Myocyte (in vitro differentiated cells): ENCODE data around the gene CASK. TPM values are rescaled to one million over a fixed set of nuclear protein-coding genes. Genes with fewer than 3 reads are reported as not detected.
"Not testable (repeated sequence)": the region's sequence is repeated elsewhere in the genome, so short reads cannot be mapped to it uniquely, and the experiment has no call there.

ENCODE experiments used
- DNase-seq: peaks from one replicate; pipeline ENCODE4 v3.0.0-alpha.2; 2012; ENCODE audit warnings: low read depth
- total RNA-seq: library from RNA; depleted of rRNA; stranded (reverse); fragments of >200 nt; gene quantifications from 2 replicates; pipeline ENCODE4 v1.2.3, GENCODE V29; 2014

Gene CASK
- total RNA-seq, 1 donor from 2014 or later, result 18.4 TPM

DNA sequence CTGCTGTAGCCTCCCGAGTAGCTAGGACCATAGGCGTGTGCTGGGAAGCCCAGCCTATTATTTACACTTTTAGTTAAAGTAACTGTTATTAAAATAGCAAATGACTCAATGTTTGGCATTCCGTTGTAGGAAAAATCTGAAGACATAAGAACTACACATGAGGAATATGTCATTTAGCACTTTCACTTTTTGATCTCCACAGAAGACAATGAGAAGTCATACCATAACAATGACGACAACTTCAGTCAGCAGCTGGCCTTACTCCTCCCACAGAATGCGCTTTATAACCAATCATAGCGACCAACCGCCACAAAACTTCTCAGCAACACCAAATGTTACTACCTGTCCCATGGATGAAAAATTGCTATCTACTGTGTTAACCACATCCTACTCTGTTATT, 227.9 kb downstream of the CASK start:
- peak; percentile 37 for DNase-seq

GRCh38 chrX:41693024-41693423, 230.3 kb downstream of the CASK start:
- no peak for DNase-seq

GRCh38 chrX:41692162-41692749, 231.1 kb downstream of the CASK start:
- peak; percentile 49 for DNase-seq

- DNase-seq, result no peak
Observed at GRCh38 chrX:41689711-41690110, 233.6 kb downstream of the CASK start.

GRCh38 chrX:41688835-41689234, 234.5 kb downstream of the CASK start, which contains the start of gene GPR34:
Gene GPR34, plus strand, starts transcription at chrX:41688973. Its CDS starts 6,661 bp downstream, at chrX:41695634.
- DNase-seq, result no peak

DNA sequence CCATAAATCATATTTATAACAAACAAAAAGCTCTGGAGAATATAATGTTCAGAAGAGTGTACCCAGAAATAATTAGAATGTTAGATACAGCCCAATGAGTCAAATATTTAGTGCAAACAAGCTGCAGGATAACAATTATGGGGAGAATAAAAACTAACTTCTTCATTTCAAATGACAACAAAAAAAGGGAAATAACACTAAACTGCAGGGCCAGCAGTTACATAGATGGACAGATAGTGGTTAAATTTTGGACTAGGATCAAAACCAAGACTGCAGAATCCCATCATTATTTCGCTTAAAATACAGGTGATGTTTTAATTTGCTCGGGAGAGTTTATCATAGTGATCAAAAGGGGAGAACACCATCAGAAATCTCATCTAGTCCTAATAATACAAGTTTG, 235.2 kb downstream of the CASK start:
- no peak for DNase-seq

DNA sequence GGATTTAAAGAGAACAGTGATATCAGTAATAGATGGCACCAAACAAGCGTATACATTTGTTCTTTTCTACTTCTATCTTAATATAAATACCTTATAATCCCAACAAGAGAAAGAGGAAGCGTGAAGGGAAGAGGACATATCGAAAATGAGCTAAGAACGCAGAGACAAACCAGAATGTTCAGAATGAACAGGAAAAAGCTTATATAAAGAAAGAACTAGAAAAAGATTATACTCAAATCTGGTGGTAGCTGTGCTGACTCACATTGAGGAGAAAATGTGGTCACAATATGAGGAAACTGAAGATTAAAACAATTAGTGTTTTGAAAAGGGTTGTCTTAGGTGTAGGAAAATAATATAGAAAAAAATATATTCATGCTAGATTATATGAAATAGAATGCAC, 236.6 kb downstream of the CASK start:
- no peak for DNase-seq

- no peak for DNase-seq
Observed at GRCh38 chrX:41684940-41685339, 238.4 kb downstream of the CASK start.

DNA sequence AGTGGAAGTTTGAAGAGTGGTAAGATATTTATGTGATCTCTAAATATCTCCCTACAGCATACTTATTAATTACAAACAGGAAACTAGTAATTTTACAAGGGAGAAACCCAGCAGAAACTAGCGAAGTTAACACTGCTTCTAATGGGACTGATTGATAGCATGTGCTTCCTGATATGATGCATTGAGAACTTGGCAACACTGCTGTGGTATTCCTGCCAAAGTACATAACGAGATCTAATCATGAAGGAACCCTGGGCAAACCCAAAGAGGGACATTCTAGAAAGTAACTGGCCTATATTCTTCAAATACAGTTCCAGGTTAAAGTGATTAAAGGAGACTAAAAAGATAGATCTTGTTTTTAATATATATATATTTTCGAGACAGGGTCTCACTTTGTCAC, 239.2 kb downstream of the CASK start:
- no peak for DNase-seq

DNA sequence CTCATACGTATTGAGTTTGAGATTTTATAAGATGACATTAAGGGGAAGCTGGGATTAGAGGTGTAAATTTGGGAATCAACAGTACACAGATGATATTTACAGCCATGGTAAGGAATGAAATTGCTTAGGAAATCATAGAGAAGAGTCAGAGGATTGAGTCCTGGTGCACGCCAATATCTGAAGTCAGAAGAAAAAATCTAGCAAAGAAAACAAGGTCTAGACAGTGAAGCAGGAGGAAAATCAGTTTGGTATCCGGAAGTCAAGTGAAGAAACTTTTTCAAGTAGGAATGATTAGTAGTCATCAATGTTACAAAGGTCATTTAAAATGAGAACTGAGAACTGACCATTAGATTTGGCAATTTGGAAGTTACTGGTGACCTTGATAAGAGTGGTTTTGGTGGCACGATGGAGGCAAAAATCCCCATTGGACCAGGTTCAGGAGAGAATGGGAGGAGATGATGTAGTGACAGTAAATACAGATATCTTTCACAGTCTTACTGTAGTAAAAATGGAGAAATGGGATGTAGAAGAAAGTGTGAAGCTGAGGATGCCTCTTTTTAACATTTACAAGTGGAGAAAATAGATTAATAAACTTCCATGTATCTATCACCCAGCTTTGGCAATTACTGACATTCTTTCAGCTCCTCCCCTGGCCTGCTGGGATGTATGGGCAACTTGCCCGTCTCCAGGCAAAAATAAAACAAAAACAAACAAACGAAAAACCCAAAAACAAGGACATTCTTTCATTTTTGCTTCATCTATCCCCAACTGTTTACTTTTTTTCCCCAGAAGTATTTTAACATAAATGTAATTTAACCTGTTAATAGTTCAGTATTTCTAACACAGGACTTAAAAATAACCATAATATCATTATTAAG, 245.9 kb downstream of the CASK start:
- no peak for DNase-seq

GRCh38 chrX:41676361-41676760, 247.0 kb downstream of the CASK start:
- not testable (repeated sequence) for DNase-seq

DNA sequence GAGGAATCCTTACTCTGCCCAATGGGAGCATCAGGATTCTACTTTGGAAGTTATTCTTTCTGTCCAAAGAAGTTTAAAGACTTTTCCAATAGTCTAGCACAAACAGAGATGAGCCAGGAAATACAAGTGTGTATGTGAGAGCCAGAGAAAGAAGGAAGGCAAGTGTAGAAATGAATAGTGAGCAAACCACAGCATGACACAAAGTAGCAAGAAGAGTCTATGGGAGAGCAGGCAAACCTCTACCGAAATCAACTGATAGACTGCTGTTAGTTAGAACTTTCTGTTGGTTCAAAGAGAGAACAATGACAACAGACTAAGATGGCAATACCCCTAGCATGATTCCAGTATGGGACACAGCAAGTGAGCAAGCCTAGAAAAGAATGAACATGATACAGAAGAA, 250.7 kb downstream of the CASK start:
- DNase-seq, result no peak

GRCh38 chrX:41671082-41671481, 252.3 kb downstream of the CASK start:
- DNase-seq, result no peak

DNA sequence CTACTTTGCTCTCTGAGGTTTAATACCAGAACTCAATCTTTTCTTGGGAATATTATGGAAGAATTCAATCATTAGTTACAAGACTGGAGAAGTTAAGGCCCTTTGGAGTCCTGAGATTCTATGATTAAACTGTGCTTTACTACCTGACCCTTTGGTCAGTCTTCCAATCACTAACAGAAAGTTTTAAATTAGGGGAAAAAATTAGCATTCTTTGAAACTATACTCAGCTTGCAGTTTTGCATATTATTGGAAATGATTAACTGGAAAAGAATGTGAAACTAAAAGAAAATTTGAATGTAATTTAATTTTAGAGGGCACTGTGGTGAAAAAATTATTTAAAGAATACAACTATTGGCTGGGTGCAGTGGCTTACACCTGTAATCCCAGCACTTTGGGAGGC, 253.2 kb downstream of the CASK start:
- DNase-seq, result no peak

GRCh38 chrX:41667631-41668030, 255.7 kb downstream of the CASK start:
- no peak for DNase-seq

- DNase-seq, result peak; percentile 9
Observed at GRCh38 chrX:41666251-41666650, 257.1 kb downstream of the CASK start.

GRCh38 chrX:41665686-41666085, 257.7 kb downstream of the CASK start:
- no peak for DNase-seq

- peak; percentile 41 for DNase-seq
Observed at GRCh38 chrX:41664908-41665307, 258.4 kb downstream of the CASK start.

DNA sequence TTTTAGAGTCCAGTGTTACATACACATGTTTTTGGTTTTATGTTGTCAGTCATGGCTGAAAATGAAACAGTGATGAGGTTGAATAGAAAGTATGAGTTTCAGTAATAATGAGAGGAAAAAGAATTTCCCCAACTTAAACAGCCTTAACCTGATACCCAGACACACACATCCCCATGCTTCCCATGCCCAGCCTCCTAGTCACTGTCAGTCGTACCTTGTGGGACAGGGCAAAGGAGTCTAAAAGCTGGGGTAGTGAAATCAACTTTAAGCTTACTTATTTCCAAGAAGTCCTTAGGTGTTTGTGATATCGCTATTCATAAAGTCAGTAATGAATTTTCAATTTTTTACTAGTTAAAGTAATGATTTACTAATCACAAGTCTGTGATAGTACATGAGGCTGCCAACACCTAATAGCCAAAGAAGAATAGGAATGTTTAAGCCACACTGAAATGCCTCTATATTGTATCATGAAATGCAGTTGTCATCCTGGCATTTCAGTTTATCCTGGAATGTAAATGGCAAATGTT, 258.9 kb downstream of the CASK start:
- no peak for DNase-seq

DNA sequence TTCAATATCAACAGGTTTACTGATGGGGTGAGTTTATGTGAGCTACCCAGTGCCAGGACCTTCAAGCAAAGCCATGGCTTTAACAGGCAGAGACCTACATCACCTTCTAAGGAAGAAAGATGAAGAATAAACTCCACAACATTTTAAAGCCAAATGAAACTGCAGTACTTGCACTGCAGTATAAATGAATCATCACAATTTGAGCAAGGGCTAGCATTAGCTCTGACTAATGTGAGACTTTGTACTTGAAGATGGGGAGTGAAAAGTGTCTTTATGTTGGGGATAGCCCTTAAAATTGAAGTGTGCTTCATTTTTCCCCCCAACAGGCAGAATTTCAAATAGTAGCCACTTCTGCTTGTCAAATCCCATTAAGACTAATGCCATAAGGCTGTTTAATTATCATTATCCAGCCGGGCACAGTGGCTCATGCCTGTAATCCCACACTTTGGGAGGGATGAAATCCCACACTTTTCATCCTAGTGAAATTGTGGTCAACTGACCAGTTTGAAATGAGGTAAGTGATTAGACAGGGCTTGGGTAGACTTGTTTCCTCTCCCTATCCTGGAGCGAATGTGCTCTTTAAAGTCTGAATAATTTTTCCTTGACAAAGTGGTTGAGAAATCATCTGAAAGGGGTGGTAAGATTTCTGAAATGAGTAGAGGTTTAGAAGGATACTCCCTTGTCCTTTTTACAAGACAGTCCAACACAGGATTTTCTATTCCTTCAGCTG, 261.8 kb downstream of the CASK start:
- peak; percentile 30 for DNase-seq

DNA sequence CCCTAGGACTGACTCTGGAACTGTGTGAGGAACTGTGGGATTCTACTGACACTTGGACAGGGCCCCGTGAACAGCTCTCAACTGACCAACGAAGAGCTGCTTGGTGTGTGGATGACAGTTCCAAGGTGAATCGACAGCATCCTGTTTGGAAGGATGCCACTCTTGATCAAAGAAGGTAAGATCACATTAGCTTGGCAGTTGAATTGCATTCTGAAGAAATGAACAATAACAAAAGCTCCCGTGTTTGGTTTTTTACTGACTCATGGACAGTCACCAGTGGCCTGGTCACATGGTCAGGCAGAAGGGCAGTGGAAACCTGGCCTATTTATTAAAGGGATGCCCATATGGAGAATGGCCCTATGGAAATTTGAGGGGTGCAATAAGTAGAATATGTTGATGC, 267.7 kb downstream of the CASK start:
- DNase-seq, result no peak

GRCh38 chrX:41655101-41655500, 268.3 kb downstream of the CASK start:
- no peak for DNase-seq
